Articular chondrocyte of knee joint (primary cell): ENCODE data around the gene TLE7. TPM values are rescaled to one million over a fixed set of nuclear protein-coding genes. Genes with fewer than 3 reads are reported as not detected.

Experiments
- total RNA-seq: library from RNA; depleted of rRNA; stranded (reverse); fragments of >200 nt; gene quantifications from 2 replicates; pipeline ENCODE4 v1.2.3, GENCODE V29; 2012

The TLE7 gene
- not detected in 2 replicates for total RNA-seq

GRCh38 chr16:71442051-71442440 lies at the start of gene TLE7:
TLE7 (minus strand) TSS chr16:71442054; CDS start chr16:71433324, 8,730 bp downstream.

DNA sequence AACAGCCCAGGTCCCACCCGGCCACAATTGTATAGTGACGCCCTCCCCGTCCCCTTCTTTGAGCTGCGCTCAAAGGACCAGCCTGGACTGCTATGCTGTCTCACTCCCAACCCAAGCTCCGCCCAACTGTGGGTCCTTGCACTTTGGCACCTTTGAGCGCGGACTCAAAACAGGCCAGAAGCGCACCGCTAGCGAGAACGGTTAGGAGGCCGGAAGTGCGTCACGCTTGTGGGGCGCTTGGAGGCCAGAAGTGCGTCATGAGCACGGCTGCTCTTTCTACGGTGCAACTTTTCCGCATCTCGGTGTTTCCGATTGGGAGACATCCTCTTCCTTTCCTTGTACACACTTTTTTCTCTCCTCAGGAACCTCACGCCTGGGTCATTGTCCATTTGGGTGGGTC lies 47.3 kb upstream of the TLE7 start, which contains the start of gene ZNF19:
TSS of gene ZNF19 (minus strand) at position 203 of the 400 bp plus-strand sequence. CDS start 7,210 bp downstream, outside the sequence.

GRCh38 chr16:71461686-71462648 lies 20.1 kb upstream of the TLE7 start, which contains the start of gene ZNF23:
ZNF23 (minus strand) TSS chr16:71462247; CDS start chr16:71456796, 5,451 bp downstream.

Other genes starting within 250 kb of the TLE7 start
- 4.2 and 5.6 TPM in 2 replicates for gene HYDIN, start 211.3 kb downstream of the TLE7 start, total RNA-seq
- gene CMTR2, start 152.7 kb downstream of the TLE7 start, total RNA-seq, result 42.7 and 45.3 TPM in 2 replicates
- gene CALB2, start 83.3 kb downstream of the TLE7 start, total RNA-seq, result 0.43 and 0.78 TPM in 2 replicates
- 10.8 and 11.1 TPM in 2 replicates for gene ZNF23, start 20.2 kb upstream of the TLE7 start, total RNA-seq
- 4.9 and 6.4 TPM in 2 replicates for gene ZNF19, start 47.3 kb upstream of the TLE7 start, total RNA-seq
- gene CHST4, start 84.4 kb upstream of the TLE7 start, total RNA-seq, result 0.22 and 0.26 TPM in 2 replicates
- not detected in 2 replicates for gene TAT, start 135.0 kb upstream of the TLE7 start, total RNA-seq
- gene MARVELD3, start 184.1 kb upstream of the TLE7 start, total RNA-seq, result 0.11 TPM in 1 of 2 replicates, not detected in the other